HG03575 (cell line): ENCODE data around the gene NEDD4L.

Experiments used
- ATAC-seq: cut with Tn5 transposase; IDR thresholded peaks from one replicate; pipeline ENCODE4 v1.9.1; 2021; ENCODE audit not compliant: unreplicated experiment, insufficient number of reproducible peaks, low FRiP score; ENCODE audit errors: extremely low read depth

NEDD4L gene

DNA sequence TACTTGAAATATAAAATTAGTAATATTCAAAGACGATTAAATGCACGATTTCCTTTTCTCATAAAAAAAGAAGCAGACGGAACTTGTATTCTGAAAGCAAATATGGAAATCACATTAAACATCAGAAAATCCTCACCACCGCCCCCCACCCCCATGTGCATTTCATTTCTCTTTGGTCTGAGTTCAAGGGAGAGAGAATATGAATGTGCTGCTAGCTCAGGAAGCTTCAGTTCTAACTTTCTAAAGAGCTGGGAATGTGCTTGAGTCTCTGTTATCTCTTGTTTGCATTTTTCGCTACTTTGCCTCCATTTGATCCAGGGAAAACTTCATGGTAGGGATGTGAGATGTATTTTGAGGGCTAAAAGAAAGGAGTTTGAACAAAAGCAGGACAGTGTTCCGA, 143.6 kb downstream of the NEDD4L start:
- no peak for ATAC-seq

DNA sequence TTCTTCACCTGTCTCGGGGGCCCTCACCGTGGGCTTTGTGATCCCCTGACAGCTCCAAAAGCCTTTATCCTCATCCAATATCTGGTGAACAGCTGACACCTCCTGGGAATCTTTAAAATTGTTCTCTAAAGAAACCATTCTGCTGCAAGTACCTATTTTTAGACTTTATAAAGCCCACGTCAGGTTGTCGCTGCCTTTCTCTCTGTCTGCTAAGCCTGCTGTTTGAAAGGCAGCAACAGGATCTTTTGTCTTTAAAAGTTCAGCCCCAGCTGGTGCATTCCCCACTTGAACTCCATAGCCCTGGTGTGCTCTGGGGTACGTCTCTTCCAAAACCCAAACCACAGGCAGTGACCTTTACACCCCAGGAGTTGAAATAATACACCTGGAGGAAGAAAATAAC, 145.0 kb downstream of the NEDD4L start:
- no peak for ATAC-seq

GRCh38 chr18:58190842-58191530, 147.0 kb downstream of the NEDD4L start:
- ATAC-seq, result no peak

DNA sequence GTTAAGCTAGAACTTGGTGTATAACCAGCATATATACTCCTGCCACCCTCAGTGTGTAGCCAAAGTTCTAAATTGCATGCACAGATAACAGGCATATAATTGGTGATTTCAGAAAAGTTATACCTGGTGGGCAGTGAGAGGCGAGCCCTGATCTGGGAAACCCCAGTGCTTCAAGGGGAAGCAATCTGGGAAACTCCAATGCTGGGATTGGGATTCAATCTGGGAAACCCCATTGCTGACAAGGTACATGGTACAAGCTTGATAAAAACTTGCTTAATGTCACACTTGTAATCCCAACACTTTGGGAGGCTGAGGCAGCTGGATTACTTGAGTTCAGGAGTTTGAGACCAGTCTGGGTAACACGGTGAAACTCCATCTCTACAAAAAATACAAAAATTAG, 147.6 kb downstream of the NEDD4L start:
- ATAC-seq, result no peak

DNA sequence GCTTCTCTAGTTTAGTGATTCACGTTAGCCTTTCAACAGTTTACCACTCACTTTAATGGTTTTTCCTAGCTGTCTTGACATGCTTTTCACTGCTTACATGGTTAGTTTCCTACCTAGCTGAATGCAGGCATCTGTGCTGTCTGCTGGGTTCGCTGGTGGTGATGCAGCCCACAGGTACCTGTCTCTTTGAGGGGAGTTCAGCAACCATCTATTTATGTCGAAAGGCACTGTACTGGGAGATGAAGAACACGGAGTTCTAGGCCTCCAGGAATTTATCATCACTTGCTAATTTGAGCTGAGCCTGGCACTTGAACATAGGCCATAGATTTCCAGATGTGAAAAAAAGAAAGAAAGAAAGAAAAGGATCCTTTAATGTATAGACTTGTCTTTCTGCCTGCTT, 148.5 kb downstream of the NEDD4L start:
- ATAC-seq, result no peak

DNA sequence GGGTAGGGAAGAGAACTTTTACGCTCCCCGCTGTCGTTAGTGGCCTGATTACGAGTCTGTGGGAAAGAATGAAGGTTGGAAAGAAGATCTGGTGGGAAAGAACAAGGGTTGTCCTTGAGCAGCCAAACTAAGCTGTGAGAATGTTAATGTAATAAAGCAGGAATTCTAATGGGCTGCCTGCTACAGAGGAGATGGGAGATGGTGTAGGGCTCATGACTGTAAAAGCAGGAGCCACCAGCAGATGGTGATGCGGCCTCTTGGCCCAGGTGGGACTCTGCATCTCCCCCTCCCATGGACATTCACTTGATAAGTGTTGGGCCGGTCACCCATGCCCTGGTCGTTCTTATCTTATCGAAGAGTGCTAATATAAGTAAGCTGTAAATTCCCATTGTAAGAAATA, 150.0 kb downstream of the NEDD4L start:
- ATAC-seq, result no peak

- no peak for ATAC-seq
Observed at GRCh38 chr18:58195278-58195765, 151.3 kb downstream of the NEDD4L start.

GRCh38 chr18:58196164-58196563, 152.1 kb downstream of the NEDD4L start:
- ATAC-seq, result no peak

GRCh38 chr18:58196881-58197872, 153.2 kb downstream of the NEDD4L start:
- ATAC-seq, result no peak

GRCh38 chr18:58201268-58201667, 157.2 kb downstream of the NEDD4L start:
- no peak for ATAC-seq

DNA sequence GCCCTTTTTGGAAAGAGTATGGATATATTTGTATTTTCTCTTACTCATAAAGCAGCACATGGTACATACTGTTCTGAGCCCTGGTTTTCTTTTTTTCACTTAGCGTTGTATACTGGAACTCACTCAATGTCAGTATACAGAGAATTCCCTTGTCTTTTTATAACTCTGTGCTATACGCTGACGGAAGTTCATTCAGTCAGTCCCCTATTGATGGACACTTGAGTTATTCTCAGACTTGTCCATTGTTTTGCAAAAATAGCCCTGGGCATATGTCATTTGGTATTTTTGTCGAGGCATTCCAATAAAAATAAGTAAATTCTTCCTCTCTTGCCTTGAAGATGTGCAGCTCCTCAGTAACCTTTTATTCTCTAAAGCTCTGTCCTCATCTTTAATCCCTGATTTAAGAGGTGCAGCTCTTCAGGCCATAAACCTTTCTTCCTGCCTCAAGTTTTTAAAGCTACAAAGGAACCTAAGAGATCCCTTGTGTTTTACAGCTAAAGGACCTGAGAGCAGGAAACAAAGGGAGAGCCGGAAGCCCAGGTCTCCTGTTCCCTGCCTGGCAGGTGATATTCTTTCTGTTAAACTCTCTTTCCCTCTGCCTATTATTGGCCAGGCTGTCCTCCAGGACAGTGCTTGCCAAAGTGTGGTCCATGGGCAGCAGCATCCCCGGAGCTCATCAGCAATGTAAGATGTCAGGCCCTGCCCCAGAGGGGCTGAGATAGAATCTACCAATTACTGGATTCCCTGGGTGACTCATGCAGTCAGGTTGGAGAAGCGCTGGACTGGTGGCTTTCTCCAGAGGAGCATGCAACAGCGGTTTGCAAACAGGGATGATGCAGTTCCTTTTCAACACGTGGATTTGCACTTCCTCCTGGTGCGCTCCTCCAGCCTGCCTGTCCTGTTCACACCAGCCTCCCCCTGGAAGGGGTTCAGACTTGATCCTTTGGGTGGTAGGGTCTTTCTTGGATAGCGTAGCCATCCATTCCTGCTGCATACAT, 158.0 kb downstream of the NEDD4L start:
- ATAC-seq, result no peak

GRCh38 chr18:58204776-58205442, 160.9 kb downstream of the NEDD4L start:
- no peak for ATAC-seq

DNA sequence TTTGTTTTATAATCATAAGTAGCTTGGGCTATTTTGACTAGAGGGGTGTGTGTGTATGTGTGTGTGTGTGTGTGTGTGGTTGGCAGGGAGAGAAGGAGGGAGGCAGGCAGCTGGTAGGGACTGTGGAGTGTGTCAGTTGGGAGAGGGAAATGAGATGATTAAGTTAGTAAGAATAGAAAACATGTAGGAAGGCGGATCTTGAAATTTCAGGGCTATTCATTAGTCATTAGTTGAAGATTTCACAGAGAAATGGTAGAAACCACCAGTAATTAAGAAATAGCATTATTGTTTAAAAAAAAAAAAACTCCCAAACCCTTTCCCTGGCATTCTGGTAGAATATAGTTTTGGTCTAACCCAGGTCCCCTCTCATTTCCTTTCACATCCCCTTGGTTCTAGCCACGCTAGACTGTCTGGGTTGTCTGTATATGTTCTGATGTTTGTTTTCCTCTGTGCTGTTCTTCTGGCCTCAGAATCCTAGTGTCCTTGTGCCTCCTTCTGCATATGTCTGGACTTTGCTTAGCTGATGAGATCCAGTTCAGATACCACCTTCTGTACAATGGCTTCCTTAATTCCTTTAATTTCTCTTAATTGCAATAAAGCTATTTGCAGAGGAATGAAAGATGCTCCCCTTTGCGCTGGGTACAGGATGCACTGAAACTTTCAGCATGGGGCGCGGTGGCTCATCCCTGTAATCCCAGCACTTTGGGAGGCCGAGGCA, 161.6 kb downstream of the NEDD4L start:
- no peak for ATAC-seq

DNA sequence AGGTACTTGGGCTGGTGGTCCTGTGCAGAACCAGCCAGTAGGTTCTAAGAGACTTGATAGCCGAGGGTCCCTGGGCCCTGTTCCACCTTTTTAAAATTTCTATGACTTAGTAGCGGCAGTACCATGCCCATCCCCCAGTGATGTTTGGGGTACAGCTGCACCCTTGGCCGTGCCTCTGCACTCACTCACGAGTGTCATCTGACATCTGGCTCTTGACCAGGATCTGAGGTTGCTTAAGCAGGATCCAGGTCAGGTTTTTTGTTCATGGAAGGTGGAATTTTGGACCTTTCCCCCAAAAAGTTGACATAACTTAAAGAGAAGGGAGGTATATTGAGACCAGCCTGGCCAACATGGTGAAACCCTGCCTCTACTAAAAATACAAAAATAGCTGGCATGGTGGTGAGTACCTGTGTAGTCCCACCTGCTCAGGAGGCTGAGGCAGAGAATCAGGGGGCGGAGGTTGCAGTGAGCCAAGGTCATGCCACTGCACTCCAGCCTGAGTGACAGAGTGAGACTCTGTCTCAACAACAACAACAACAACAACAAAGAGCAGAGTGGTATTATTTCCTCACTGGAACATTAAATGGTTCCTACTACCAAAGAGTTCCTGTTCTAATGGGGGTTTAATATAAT, 163.6 kb downstream of the NEDD4L start:
- no peak for ATAC-seq

DNA sequence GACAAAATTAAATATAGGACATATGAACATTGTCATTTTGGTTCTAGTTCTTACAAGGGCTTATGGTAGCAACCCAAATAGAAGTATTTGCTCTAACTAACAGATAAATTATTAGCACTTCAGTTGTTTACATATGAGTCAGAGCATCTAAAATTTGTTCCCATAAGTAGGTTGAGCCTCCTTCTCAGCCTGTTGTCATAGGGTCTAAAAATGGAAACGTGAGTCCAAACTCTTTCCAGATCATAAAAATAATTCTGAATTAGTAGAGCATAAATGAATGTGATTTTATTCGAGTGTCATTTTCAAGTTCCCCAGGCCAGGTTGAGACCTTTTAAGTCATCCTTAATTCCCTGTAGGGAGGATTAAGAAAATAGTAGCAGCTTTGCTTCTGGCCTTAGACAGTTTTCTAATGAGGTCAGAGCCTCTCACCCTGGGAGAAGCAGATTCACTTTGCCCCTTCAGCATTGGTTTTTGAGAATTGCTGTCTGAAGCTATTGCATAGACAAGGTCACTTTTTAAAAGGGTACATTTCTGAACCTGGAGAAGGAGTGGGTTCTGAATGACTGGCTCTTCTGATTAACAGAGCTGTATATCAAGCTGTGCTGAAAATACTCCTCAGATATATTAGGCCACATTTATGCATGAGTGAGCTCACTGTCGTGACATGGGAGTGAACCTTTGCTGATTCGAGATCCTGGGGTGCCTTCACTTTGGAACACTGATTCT, 164.3 kb downstream of the NEDD4L start:
- ATAC-seq, result no peak

GRCh38 chr18:58209326-58209725, 165.3 kb downstream of the NEDD4L start:
- no peak for ATAC-seq

DNA sequence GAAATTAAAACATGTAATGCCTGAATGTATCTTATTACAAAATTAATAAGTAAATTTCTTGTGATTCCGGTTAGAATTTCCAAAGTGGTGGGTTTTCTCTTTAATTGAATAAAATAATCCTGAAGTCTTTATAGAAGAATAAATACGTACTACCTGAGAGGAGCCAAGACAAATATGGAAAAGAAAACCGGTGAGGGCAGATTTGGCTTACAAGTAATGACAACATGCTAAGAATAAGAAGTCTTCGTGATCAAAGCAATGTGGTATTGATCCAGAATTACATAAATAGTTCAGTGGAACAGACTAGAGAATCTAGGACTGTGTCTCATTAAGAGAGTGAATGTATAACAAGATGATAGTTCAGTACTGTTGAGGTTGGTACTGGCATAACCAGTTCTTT, 167.5 kb downstream of the NEDD4L start:
- no peak for ATAC-seq
